GM23248 (cell line): ENCODE data around the gene SMARCA4.

Experiments
- EZH2 ChIP-seq: fragments of 200-600 bp; sonication (generic); IDR thresholded peaks from 2 replicates; pipeline ENCODE4 v1.6.1; 2018; ENCODE audit warnings: antibody characterized with exemption, mild to moderate bottlenecking; ENCODE audit not compliant: insufficient read depth, poor library complexity, severe bottlenecking
- EZH2phosphoT487 ChIP-seq: fragments of 200-600 bp; sonication (generic); IDR thresholded peaks from 2 replicates; pipeline ENCODE4 v1.6.1; 2018; ENCODE audit warnings: antibody characterized with exemption, moderate library complexity, mild to moderate bottlenecking, low read depth; ENCODE audit not compliant: insufficient read depth

GRCh38 chr19:11059511-11060358 lies 98.9 kb downstream of the SMARCA4 start:
- TF ChIP-seq EZH2phosphoT487 (no peak), EZH2 (no peak)
